CD4-positive, CD25-positive, alpha-beta regulatory T cell (primary cell): ENCODE data around the gene PHACTR1. TPM values are rescaled to one million over a fixed set of nuclear protein-coding genes. Genes with fewer than 3 reads are reported as not detected.

ENCODE experiments used
- ATAC-seq, 2 donors: fragments of 150-1000 bp; cut with Tn5 transposase; one replicate each; pipeline ENCODE4 v1.10.0; 2021; ENCODE audit warnings: low read depth in 2 of 2, moderate number of reproducible peaks in 2 of 2, moderate library complexity in 1 of 2
- DNase-seq, 3 donors: peaks; one replicate each; pipeline versions ENCODE4 v3.0.0 to v3.0.0-alpha.2; 2012 to 2022; ENCODE audit warnings: mixed read lengths in 1 of 3
- H3K27ac ChIP-seq: one replicate; pipeline ENCODE4 v1.7.0; 2013; ENCODE audit warnings: mild to moderate bottlenecking, low read length; ENCODE audit not compliant: insufficient read depth, poor library complexity, severe bottlenecking
- H3K27me3 ChIP-seq: one replicate; pipeline ENCODE4 v1.7.0; 2013; ENCODE audit warnings: low read length; ENCODE audit not compliant: control insufficient read depth, insufficient read depth
- H3K36me3 ChIP-seq: one replicate; pipeline ENCODE4 v1.7.0; 2013; ENCODE audit warnings: mild to moderate bottlenecking, low read length, moderate library complexity; ENCODE audit not compliant: control insufficient read depth, insufficient read depth
- H3K4me1 ChIP-seq: 2 replicates; pipeline ENCODE4 v1.7.0; 2013; ENCODE audit warnings: mild to moderate bottlenecking, low read length; ENCODE audit not compliant: insufficient read depth, control insufficient read depth, poor library complexity, severe bottlenecking
- H3K4me3 ChIP-seq: one replicate; pipeline ENCODE4 v1.7.0; 2013; ENCODE audit warnings: low read depth, mild to moderate bottlenecking, low read length, moderate library complexity
- H3K9me3 ChIP-seq, 2 experiments: 1 replicate in 1 of 2; 2 replicates in 1 of 2; pipeline ENCODE4 v1.7.0; 2013; ENCODE audit warnings: low read length in 2 of 2, mild to moderate bottlenecking in 1 of 2, moderate library complexity in 1 of 2; ENCODE audit not compliant: control insufficient read depth in 2 of 2
- H3K27ac Mint-ChIP-seq, 3 donors: one replicate each; pipeline ENCODE4 v1.8.0; 2020 to 2022; ENCODE audit warnings: mild to moderate bottlenecking in 3 of 3, mixed read lengths in 3 of 3, moderate library complexity in 2 of 3
- H3K27me3 Mint-ChIP-seq: one replicate; pipeline ENCODE4 v1.8.0; 2022; ENCODE audit warnings: mild to moderate bottlenecking, mixed read lengths
- H3K36me3 Mint-ChIP-seq: one replicate; pipeline ENCODE4 v1.8.0; 2020; ENCODE audit warnings: mixed read lengths
- H3K4me1 Mint-ChIP-seq, 4 donors: one replicate each; pipeline ENCODE4 v1.8.0; 2020 to 2022; ENCODE audit warnings: mixed read lengths in 4 of 4, mild to moderate bottlenecking in 1 of 4
- H3K4me3 Mint-ChIP-seq, 4 donors: one replicate each; pipeline ENCODE4 v1.8.0; 2020 to 2022; ENCODE audit warnings: mild to moderate bottlenecking in 4 of 4, mixed read lengths in 4 of 4, moderate library complexity in 3 of 4
- H3K9me3 Mint-ChIP-seq, 7 donors: one replicate each; pipeline ENCODE4 v1.8.0; 2020 to 2022; ENCODE audit warnings: mixed read lengths in 7 of 7, mild to moderate bottlenecking in 3 of 7, moderate library complexity in 2 of 7
- polyA plus RNA-seq, 4 donors: library from polyadenylated mRNA; unstranded; fragments of 300-500 nt; fragmentation: Illumina TruSeq; gene quantifications; one replicate each; pipeline ENCODE4 v1.2.3, GENCODE V29; 2021
- total RNA-seq: library from RNA; stranded (reverse); gene quantifications from one replicate; pipeline ENCODE4 v1.2.3, GENCODE V29; 2022

The PHACTR1 gene
- total and polyA plus RNA-seq, 5 donors from 2014 or later: 0.28 to 1.6 (median 0.38) TPM

DNA sequence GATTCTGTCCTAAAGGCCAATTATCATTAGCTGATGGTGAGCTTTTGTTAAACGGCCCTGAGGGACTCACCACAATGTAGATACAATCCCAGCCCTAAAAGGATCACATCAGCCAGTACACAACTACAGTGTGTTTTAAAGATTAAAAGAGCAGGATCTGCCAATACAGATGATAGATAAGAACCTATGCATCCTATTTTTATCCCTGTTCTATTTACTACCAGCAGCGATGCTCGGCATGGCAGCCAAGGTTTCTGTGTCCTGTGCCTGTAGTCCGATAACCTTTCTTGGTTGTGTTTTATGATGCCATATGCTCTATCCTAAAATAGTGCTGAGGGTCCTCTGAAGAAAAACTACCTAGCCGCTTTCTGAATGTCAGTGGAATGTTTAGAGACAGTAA lies 289.4 kb downstream of the PHACTR1 start:
- Histone ChIP-seq H3K4me1 (no peaks in the 10 kb centered on the region), H3K27me3 (peaks cover 3% of the 10 kb centered on the region), H3K36me3 (no peaks in the 10 kb centered on the region), H3K27ac (no peak overlapping the region), H3K4me3 (no peak overlapping the region), H3K9me3 (no peaks in the 10 kb centered on the region)
- H3K27me3 Mint-ChIP-seq: peaks cover 29% of the 10 kb centered on the region
- DNase-seq: no peak
- no peak for ATAC-seq
- H3K27ac Mint-ChIP-seq: no peak overlapping the region
- H3K9me3 Mint-ChIP-seq: no peaks in the 10 kb centered on the region
- H3K4me3 Mint-ChIP-seq: no peak overlapping the region
- H3K4me1 Mint-ChIP-seq: no peaks in the 10 kb centered on the region
- H3K36me3 Mint-ChIP-seq: no peaks in the 10 kb centered on the region

DNA sequence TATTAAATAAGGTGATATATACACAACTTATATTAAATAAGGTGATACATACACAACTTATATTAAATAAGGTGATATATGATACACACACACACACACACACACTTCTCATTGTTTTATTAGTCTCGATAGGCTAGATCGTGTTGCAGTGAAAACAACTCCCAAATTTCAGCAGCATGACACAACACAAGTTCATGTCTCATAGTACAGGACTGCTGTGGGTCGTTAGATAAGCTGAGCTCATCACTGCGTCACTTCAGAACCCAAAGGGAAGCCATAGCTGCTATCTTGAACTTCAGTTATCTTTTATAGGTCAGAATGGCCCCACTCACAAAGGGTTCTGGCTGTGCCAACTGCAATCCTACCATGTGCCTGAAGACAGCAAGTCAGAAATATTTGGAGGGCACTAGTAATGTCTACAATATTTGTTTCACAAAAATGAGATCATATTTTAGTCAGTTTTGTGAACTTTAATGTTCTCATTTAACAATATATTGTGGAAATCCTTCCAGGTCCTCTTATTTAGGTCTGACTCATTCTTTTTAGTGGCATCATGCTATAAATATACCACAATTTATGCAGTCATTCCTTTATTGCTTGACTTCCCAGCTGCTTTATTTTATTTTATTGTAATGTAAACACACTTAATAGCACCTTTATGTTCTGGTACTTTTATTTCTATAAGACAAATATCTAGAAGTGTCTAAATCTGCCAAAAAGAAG lies 290.2 kb downstream of the PHACTR1 start:
- ATAC-seq (no peak), DNase-seq (no peak)
- Histone ChIP-seq H3K9me3 (no peaks in the 10 kb centered on the region), H3K4me3 (no peak overlapping the region), H3K27me3 (peaks cover 9% of the 10 kb centered on the region), H3K4me1 (no peaks in the 10 kb centered on the region), H3K27ac (no peak overlapping the region), H3K36me3 (no peaks in the 10 kb centered on the region)
- no peak overlapping the region for H3K27ac Mint-ChIP-seq
- H3K4me1 Mint-ChIP-seq: no peaks in the 10 kb centered on the region
- no peak overlapping the region for H3K4me3 Mint-ChIP-seq
- H3K9me3 Mint-ChIP-seq: no peaks in the 10 kb centered on the region
- H3K36me3 Mint-ChIP-seq: no peaks in the 10 kb centered on the region
- H3K27me3 Mint-ChIP-seq: peaks cover 35% of the 10 kb centered on the region

GRCh38 chr6:13007744-13008143 lies 291.2 kb downstream of the PHACTR1 start:
- no peak overlapping the region for H3K27ac Mint-ChIP-seq
- Histone ChIP-seq H3K27me3 (peaks cover 13% of the 10 kb centered on the region), H3K4me1 (no peaks in the 10 kb centered on the region), H3K36me3 (no peaks in the 10 kb centered on the region), H3K4me3 (no peak overlapping the region), H3K9me3 (no peaks in the 10 kb centered on the region), H3K27ac (no peak overlapping the region)
- H3K4me3 Mint-ChIP-seq: no peak overlapping the region
- ATAC-seq: no peak
- H3K9me3 Mint-ChIP-seq: no peaks in the 10 kb centered on the region
- H3K36me3 Mint-ChIP-seq: no peaks in the 10 kb centered on the region
- DNase-seq: no peak
- H3K27me3 Mint-ChIP-seq: peaks cover 45% of the 10 kb centered on the region
- peaks cover 0 to 2% (median 0%) of the 10 kb centered on the region in 4 donors for H3K4me1 Mint-ChIP-seq

GRCh38 chr6:13009031-13009430 lies 292.5 kb downstream of the PHACTR1 start:
- ATAC-seq (no peak), DNase-seq (no peak)
- H3K9me3 Mint-ChIP-seq: no peaks in the 10 kb centered on the region
- no peaks in the 10 kb centered on the region for H3K4me1 ChIP-seq
- no peak overlapping the region for H3K27ac ChIP-seq
- no peak overlapping the region for H3K4me3 Mint-ChIP-seq
- H3K27ac Mint-ChIP-seq: no peak overlapping the region
- no peak overlapping the region for H3K4me3 ChIP-seq
- peaks cover 0 to 7% (median 0%) of the 10 kb centered on the region in 4 donors for H3K4me1 Mint-ChIP-seq
- H3K27me3 ChIP-seq: peaks cover 15% of the 10 kb centered on the region
- peaks cover 52% of the 10 kb centered on the region for H3K27me3 Mint-ChIP-seq
- H3K36me3 Mint-ChIP-seq: no peaks in the 10 kb centered on the region
- H3K36me3 ChIP-seq: no peaks in the 10 kb centered on the region
- no peaks in the 10 kb centered on the region for H3K9me3 ChIP-seq

DNA sequence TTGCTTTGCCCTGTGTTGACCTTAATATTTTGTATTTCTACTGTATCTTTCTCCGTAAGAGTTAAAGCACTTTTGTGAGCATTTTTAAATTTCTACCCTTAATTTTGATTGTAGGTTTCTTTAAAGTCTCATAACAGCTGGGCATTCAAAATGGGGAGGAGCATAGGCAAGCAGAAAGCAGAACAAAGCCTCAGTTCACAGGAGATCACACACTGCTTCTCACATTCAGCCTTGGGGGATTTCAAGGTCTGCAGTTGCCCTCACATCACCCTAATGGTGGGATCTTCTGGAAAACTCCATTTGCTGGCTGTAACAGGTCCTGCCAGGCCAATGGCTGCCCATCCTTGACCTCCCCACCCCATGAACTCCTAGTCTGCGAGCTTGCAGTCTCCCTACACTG lies 292.9 kb downstream of the PHACTR1 start:
- no peak for DNase-seq
- peaks cover 0 to 7% (median 0%) of the 10 kb centered on the region in 4 donors for H3K4me1 Mint-ChIP-seq
- no peaks in the 10 kb centered on the region for H3K36me3 Mint-ChIP-seq
- H3K27me3 Mint-ChIP-seq: peaks cover 56% of the 10 kb centered on the region
- H3K27ac ChIP-seq: no peak overlapping the region
- no peak overlapping the region for H3K27ac Mint-ChIP-seq
- no peak overlapping the region for H3K4me3 Mint-ChIP-seq
- ATAC-seq: no peak
- no peaks in the 10 kb centered on the region for H3K36me3 ChIP-seq
- no peaks in the 10 kb centered on the region for H3K4me1 ChIP-seq
- H3K9me3 Mint-ChIP-seq: no peaks in the 10 kb centered on the region
- H3K27me3 ChIP-seq: peaks cover 15% of the 10 kb centered on the region
- no peak overlapping the region for H3K4me3 ChIP-seq
- no peaks in the 10 kb centered on the region for H3K9me3 ChIP-seq

DNA sequence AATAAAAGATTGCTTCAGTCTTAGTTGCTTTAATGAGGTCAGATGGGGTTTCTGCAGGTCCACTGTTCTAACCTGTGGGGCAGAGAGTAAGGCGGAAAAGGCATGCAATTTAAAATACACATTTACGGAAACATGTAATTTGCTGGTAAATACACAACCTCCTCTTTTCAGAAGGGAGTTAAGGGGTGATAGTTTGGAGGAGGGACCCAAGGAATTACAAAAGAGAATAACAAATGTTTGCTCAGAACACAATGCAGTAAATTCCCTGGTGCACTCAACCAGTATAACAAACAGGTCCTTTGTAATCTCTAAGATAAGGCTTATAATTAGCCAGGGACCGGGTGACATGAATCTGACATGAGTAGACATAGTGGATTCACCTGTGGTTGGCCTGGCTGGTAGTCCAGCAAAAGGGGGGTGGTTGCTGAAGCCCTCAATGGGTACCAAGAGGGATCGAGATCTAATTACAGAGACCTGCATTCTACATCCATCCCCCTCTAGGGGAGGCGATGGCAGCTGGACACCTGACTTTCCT lies 295.1 kb downstream of the PHACTR1 start:
- H3K27me3 Mint-ChIP-seq: peaks cover 64% of the 10 kb centered on the region
- Histone ChIP-seq H3K27ac (no peak overlapping the region), H3K9me3 (no peaks in the 10 kb centered on the region), H3K4me3 (no peak overlapping the region), H3K4me1 (no peaks in the 10 kb centered on the region), H3K27me3 (peaks cover 15% of the 10 kb centered on the region), H3K36me3 (no peaks in the 10 kb centered on the region)
- peaks cover 0 to 7% (median 0%) of the 10 kb centered on the region in 4 donors for H3K4me1 Mint-ChIP-seq
- no peak overlapping the region for H3K4me3 Mint-ChIP-seq
- H3K27ac Mint-ChIP-seq: no peak overlapping the region
- DNase-seq (no peak), ATAC-seq (no peak)
- H3K36me3 Mint-ChIP-seq: no peaks in the 10 kb centered on the region
- H3K9me3 Mint-ChIP-seq: no peaks in the 10 kb centered on the region

- H3K27me3 ChIP-seq: peaks cover 17% of the 10 kb centered on the region
- Mint-ChIP-seq H3K27ac (no peak overlapping the region), H3K27me3 (peaks cover 64% of the 10 kb centered on the region), H3K4me3 (no peak overlapping the region), H3K9me3 (no peaks in the 10 kb centered on the region), H3K36me3 (no peaks in the 10 kb centered on the region), H3K4me1 (peaks cover 0 to 7% (median 0%) of the 10 kb centered on the region in 4 donors)
- ATAC-seq (no peak), DNase-seq (no peak)
- no peaks in the 10 kb centered on the region for H3K9me3 ChIP-seq
- no peak overlapping the region for H3K27ac ChIP-seq
- H3K4me1 ChIP-seq: no peaks in the 10 kb centered on the region
- no peaks in the 10 kb centered on the region for H3K36me3 ChIP-seq
- H3K4me3 ChIP-seq: no peak overlapping the region
Observed at GRCh38 chr6:13012296-13012695, 295.7 kb downstream of the PHACTR1 start.
